GM12875 (cell line): ENCODE measurements around the gene AKAP5.
"Not testable (repeated sequence)": the region's sequence is repeated elsewhere in the genome, so short reads cannot be mapped to it uniquely, and the experiment has no call there.

Experiments used
- H3K4me3 ChIP-seq: one replicate; pipeline ENCODE4 v1.5.1; 2011; ENCODE audit warnings: low read depth, low read length, control low read depth
- CTCF ChIP-seq: IDR thresholded peaks from 2 replicates; pipeline ENCODE4 v1.5.1; 2011; ENCODE audit warnings: low read depth, mild to moderate bottlenecking, control low read depth, inconsistent platforms, low read length, moderate library complexity, borderline replicate concordance; ENCODE audit not compliant: insufficient read depth

The AKAP5 gene

GRCh38 chr14:64508215-64508776, 43.0 kb downstream of the AKAP5 start:
- no peak for TF ChIP-seq CTCF
- H3K4me3 ChIP-seq: no peak overlapping the region

GRCh38 chr14:64509036-64509435, 43.7 kb downstream of the AKAP5 start:
- H3K4me3 ChIP-seq: no peak overlapping the region
- TF ChIP-seq CTCF: no peak

GRCh38 chr14:64510825-64511671, 45.7 kb downstream of the AKAP5 start:
- H3K4me3 ChIP-seq: no peak overlapping the region
- TF ChIP-seq CTCF: peak; percentile 83

- TF ChIP-seq CTCF: no peak
- H3K4me3 ChIP-seq: no peak overlapping the region
Observed at GRCh38 chr14:64513271-64513670, 48.0 kb downstream of the AKAP5 start.

- H3K4me3 ChIP-seq: no peak overlapping the region
- TF ChIP-seq CTCF: no peak
Observed at GRCh38 chr14:64515053-64515452, 49.8 kb downstream of the AKAP5 start.

GRCh38 chr14:64516969-64517368, 51.7 kb downstream of the AKAP5 start:
- no peak overlapping the region for H3K4me3 ChIP-seq
- no peak for TF ChIP-seq CTCF

GRCh38 chr14:64517667-64518066, 52.4 kb downstream of the AKAP5 start:
- H3K4me3 ChIP-seq: not testable (repeated sequence)
